Gastrocnemius medialis (tissue), 4 donors: ENCODE data around the gene LRP4. TPM values are rescaled to one million over a fixed set of nuclear protein-coding genes. Genes with fewer than 3 reads are reported as not detected.

Experiments used
- ATAC-seq, 2 donors: fragments of 150-250 bp; one replicate each; pipeline ENCODE4 v1.9.1; 2016
- DNase-seq, 2 donors: peaks; one replicate each; pipeline ENCODE4 v3.0.0-alpha.2; 2019
- H3K27ac ChIP-seq, 4 donors: fragments of 200-600 bp; sonication (generic); 1 replicate in 1 of 4; 2 replicates in 3 of 4; pipeline ENCODE4 v1.5.1; 2016 to 2018; ENCODE audit warnings: mild to moderate bottlenecking in 2 of 4, moderate library complexity in 1 of 4
- H3K27me3 ChIP-seq, 3 donors: fragments of 200-600 bp; sonication (generic) in 2 of 3; 1 replicate in 1 of 3; 2 replicates in 2 of 3; pipeline versions ENCODE4 v1.5.1 to v1.6.0; 2016 to 2019; ENCODE audit warnings: mild to moderate bottlenecking in 1 of 3, moderate library complexity in 1 of 3
- H3K36me3 ChIP-seq, 2 donors: fragments of 200-600 bp; sonication (generic) in 1 of 2; one replicate each; pipeline ENCODE4 v1.5.1; 2017 to 2018
- H3K4me1 ChIP-seq, 2 donors: fragments of 200-600 bp; sonication (generic) in 1 of 2; one replicate each; pipeline ENCODE4 v1.5.1; 2016 to 2017; ENCODE audit warnings: mild to moderate bottlenecking in 2 of 2
- H3K4me3 ChIP-seq, 4 donors: fragments of 200-600 bp; sonication (generic) in 3 of 4; 1 replicate in 1 of 4; 2 replicates in 3 of 4; pipeline ENCODE4 v1.5.1; 2016 to 2019; ENCODE audit warnings: mild to moderate bottlenecking in 2 of 4
- H3K9me3 ChIP-seq, 3 donors: fragments of 200-600 bp; sonication (generic) in 2 of 3; 1 replicate in 1 of 3; 2 replicates in 2 of 3; pipeline ENCODE4 v1.5.1; 2016 to 2019
- CTCF ChIP-seq, 5 experiments: fragments of 450-650 bp in 3 of 5; fragments of 200-600 bp in 2 of 5; sonication (generic) in 2 of 5; IDR thresholded peaks in 4 of 5; conservative IDR thresholded peaks in 1 of 5; 1 replicate in 4 of 5; 2 replicates in 1 of 5; pipeline ENCODE4 v1.5.1; 2016 to 2019; ENCODE audit warnings: antibody characterized with exemption in 5 of 5, mild to moderate bottlenecking in 3 of 5, moderate library complexity in 3 of 5
- POLR2A ChIP-seq, 2 donors: fragments of 450-650 bp; IDR thresholded peaks; one replicate each; pipeline ENCODE4 v1.6.1; 2017; ENCODE audit warnings: antibody characterized with exemption in 2 of 2, mild to moderate bottlenecking in 2 of 2, moderate library complexity in 2 of 2
- in situ Hi-C, 4 donors: fragments of 200-750 bp; cut with MboI; loops; one replicate each; pipeline versions ENCODE4 v1.15.0 to v1.8.0; 2017; ENCODE audit warnings: low sequenced_read_pairs in 4 of 4
- intact Hi-C: fragments of 100-400 bp; cut with DNase I; formaldehyde crosslinking; loops from one replicate; pipeline ENCODE4 v1.15.1; 2023; ENCODE audit warnings: low total_unique reads
- total RNA-seq, 4 donors: library from RNA; depleted of rRNA; stranded (reverse); fragments of >200 nt; gene quantifications; one replicate each; pipeline versions ENCODE4 v1.1.0 to v1.2.3, GENCODE V29; 2016

Gene LRP4
- total RNA-seq, 4 donors from 2014 or later = 3.9 to 19.0 (median 6.2) TPM

DNA sequence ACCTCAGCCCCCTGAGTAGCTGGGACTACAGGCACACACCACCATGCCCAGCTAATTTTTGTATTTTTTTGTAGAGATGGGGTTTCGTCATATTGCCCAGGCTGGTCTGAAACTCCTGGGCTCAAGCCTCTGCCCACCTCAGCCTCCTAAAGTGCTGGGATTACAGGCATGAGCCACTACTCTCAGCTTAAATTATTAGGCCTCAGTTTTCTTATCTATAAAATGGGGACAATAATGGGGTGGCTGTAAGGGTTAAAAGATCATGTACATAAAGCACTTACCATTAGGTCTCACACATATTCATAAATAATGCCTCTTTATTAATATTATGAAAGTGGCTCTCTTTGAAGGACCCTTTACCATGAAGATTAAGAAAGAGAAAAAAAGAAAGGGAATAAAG lies 40.8 kb downstream of the LRP4 start:
- Histone ChIP-seq H3K9me3 (no peaks in the 10 kb centered on the region), H3K27me3 (no peaks in the 10 kb centered on the region), H3K27ac (no peak overlapping the region), H3K4me3 (no peak overlapping the region), H3K36me3 (peaks cover 0 to 80% of the 10 kb centered on the region in 2 donors), H3K4me1 (no peaks in the 10 kb centered on the region)
- ATAC-seq (no peak), DNase-seq (no peak)
- in situ Hi-C loops = loop anchor here in 2 of 4 donors (25.0 kb wide), 1 partner anchor 485 kb away; the partner anchor contains the start of gene MYBPC3 (in 2 of the 2)
- intact Hi-C loops = no loop called here
- TF ChIP-seq CTCF (IDR thresholded peaks at IDR 0.05 in 4 of 5, conservative IDR thresholded peaks at IDR 0.05 in 1 of 5) (no peak), POLR2A (IDR thresholded peaks at IDR 0.05) (no peak)

GRCh38 chr11:46876471-46876870 lies 41.9 kb downstream of the LRP4 start:
- intact Hi-C loops = no loop called here
- in situ Hi-C loops = loop anchor here in 2 of 4 donors (25.0 kb wide), 1 partner anchor 486 kb away; the partner anchor contains the start of gene MYBPC3 (in 2 of the 2)
- no peak for DNase-seq

DNA sequence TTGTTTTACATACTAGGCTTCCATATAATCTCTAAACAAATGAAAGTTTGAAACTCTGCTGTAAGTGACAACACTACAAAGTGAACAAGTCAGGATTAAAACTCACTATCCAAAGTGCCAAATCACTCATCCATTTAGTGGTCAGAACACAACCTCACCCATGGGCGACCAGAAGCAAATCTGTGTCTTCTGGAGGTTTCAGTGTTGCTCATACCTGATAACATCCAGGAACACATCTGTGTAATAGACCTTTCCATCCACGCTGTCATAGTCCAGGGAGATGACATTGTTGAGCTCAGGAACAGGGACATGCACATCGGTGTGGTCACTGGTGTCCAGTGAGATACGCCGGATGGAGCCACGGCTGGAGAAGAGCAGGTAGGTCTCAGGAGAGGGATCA lies 43.8 kb downstream of the LRP4 start:
- ATAC-seq (no peak), DNase-seq (no peak)
- intact Hi-C loops (no loop called here), in situ Hi-C loops (no loop called here)
- TF ChIP-seq POLR2A (IDR thresholded peaks at IDR 0.05) (no peak), CTCF (IDR thresholded peaks at IDR 0.05 in 4 of 5, conservative IDR thresholded peaks at IDR 0.05 in 1 of 5) (no peak)
- no peaks in the 10 kb centered on the region for H3K27me3 ChIP-seq
- no peak overlapping the region for H3K27ac ChIP-seq
- no peaks in the 10 kb centered on the region for H3K4me1 ChIP-seq
- H3K4me3 ChIP-seq = no peak overlapping the region
- H3K9me3 ChIP-seq = no peaks in the 10 kb centered on the region
- H3K36me3 ChIP-seq = peaks cover 0 to 98% of the 10 kb centered on the region in 2 donors

More at GRCh38 chr11:46876471-46876870, 41.9 kb downstream of the LRP4 start:
- H3K4me3 ChIP-seq = no peak overlapping the region
- H3K4me1 ChIP-seq = no peaks in the 10 kb centered on the region
- no peaks in the 10 kb centered on the region for H3K27me3 ChIP-seq
- H3K27ac ChIP-seq = no peak overlapping the region
- no peak for ATAC-seq
- H3K36me3 ChIP-seq = peaks cover 0 to 84% of the 10 kb centered on the region in 2 donors
- TF ChIP-seq POLR2A (IDR thresholded peaks at IDR 0.05) = no peak
- no peak for TF ChIP-seq CTCF (IDR thresholded peaks at IDR 0.05 in 4 of 5, conservative IDR thresholded peaks at IDR 0.05 in 1 of 5)
- H3K9me3 ChIP-seq = no peaks in the 10 kb centered on the region

GRCh38 chr11:46868912-46869311 lies 49.4 kb downstream of the LRP4 start:
- intact Hi-C loops = no loop called here
- Histone ChIP-seq H3K9me3 (no peaks in the 10 kb centered on the region), H3K36me3 (peaks cover 0 to 89% of the 10 kb centered on the region in 2 donors), H3K4me1 (no peaks in the 10 kb centered on the region), H3K27me3 (no peaks in the 10 kb centered on the region), H3K27ac (no peak overlapping the region), H3K4me3 (no peak overlapping the region)
- in situ Hi-C loops = no loop called here
- DNase-seq = no peak
- no peak for TF ChIP-seq POLR2A (IDR thresholded peaks at IDR 0.05)
- TF ChIP-seq CTCF (IDR thresholded peaks at IDR 0.05 in 4 of 5, conservative IDR thresholded peaks at IDR 0.05 in 1 of 5) = no peak
- ATAC-seq = no peak

DNA sequence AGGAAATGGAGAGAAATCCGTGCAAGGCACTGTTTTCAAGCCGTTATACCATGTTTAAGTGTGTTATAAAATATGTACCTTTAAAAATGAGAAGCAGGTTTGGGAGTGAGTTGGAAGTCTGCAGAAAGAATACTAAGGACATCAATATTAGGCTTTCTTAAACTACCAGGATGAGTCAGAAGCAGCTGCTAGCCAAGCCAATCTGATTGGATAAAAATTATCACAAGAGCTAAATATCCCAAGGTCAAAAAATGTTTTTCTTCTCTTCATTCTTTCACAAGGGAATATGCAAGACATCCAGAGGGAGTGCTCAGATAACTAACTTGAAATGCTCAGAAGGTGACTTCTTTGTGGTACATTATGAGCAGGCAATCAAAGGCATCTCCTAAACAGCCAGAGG lies 53.0 kb downstream of the LRP4 start:
- TF ChIP-seq POLR2A (IDR thresholded peaks at IDR 0.05) (no peak), CTCF (IDR thresholded peaks at IDR 0.05 in 4 of 5, conservative IDR thresholded peaks at IDR 0.05 in 1 of 5) (no peak)
- Histone ChIP-seq H3K9me3 (no peaks in the 10 kb centered on the region), H3K27me3 (no peaks in the 10 kb centered on the region), H3K4me3 (no peak overlapping the region), H3K27ac (no peak overlapping the region), H3K36me3 (peaks cover 0 to 74% of the 10 kb centered on the region in 2 donors), H3K4me1 (peaks cover 0 to 5% of the 10 kb centered on the region in 2 donors)
- ATAC-seq (no peak), DNase-seq (no peak)
- in situ Hi-C loops (no loop called here), intact Hi-C loops (no loop called here)
